MCF 10A (cell line): ENCODE measurements around the gene COQ7. TPM values are rescaled to one million over a fixed set of nuclear protein-coding genes. Genes with fewer than 3 reads are reported as not detected.

ENCODE experiments used
- BruUV-seq: library from RNA; stranded (reverse); fragments of 400-500 nt; replicated peaks from 2 replicates; lab custom pipeline; 2021; lab: Mats Ljungman, UMichigan
- CTCF ChIA-PET: fragments of 300-600 bp; sonication (Branson Sonifier 250); formaldehyde crosslinking; extraction: SDS; loops from one replicate; lab custom pipeline; 2021; ENCODE audit warnings: antibody characterized with exemption, inconsistent platforms; lab: Yijun Ruan, JAX
- POLR2A ChIA-PET: fragments of 300-600, 350-650 bp; sonication (Branson Sonifier 250); formaldehyde crosslinking; extraction: SDS; loops from one replicate; lab custom pipeline; 2020; ENCODE audit warnings: antibody characterized with exemption, inconsistent platforms; lab: Yijun Ruan, JAX
- DNase-seq: peaks from one replicate; pipeline ENCODE4 v3.0.0-alpha.2; 2018; ENCODE audit not compliant: unreplicated experiment
- H3K27ac Mint-ChIP-seq: one replicate; pipeline ENCODE4 v1.8.0; 2022; ENCODE audit warnings: mild to moderate bottlenecking, low read depth, mixed read lengths; ENCODE audit not compliant: unreplicated experiment
- H3K27me3 Mint-ChIP-seq: one replicate; pipeline ENCODE4 v1.8.0; 2022; ENCODE audit warnings: mixed read lengths; ENCODE audit not compliant: insufficient read depth, unreplicated experiment
- H3K36me3 Mint-ChIP-seq: one replicate; pipeline ENCODE4 v1.8.0; 2022; ENCODE audit warnings: mild to moderate bottlenecking, moderate library complexity, mixed read lengths; ENCODE audit not compliant: insufficient read depth, unreplicated experiment
- H3K4me1 Mint-ChIP-seq: one replicate; pipeline ENCODE4 v1.8.0; 2022; ENCODE audit warnings: mixed read lengths; ENCODE audit not compliant: insufficient read depth, unreplicated experiment
- H3K4me3 Mint-ChIP-seq: one replicate; pipeline ENCODE4 v1.8.0; 2022; ENCODE audit warnings: mild to moderate bottlenecking, moderate library complexity, mixed read lengths; ENCODE audit not compliant: unreplicated experiment
- H3K9me3 Mint-ChIP-seq: one replicate; pipeline ENCODE4 v1.8.0; 2022; ENCODE audit warnings: mixed read lengths; ENCODE audit not compliant: unreplicated experiment
- intact Hi-C: fragments of 100-400 bp; cut with micrococcal nuclease; formaldehyde crosslinking; loops from 2 replicates; pipeline ENCODE4 v1.14.1; 2022
- total RNA-seq: library from RNA; stranded (reverse); gene quantifications from 2 replicates; pipeline ENCODE4 v1.2.3, GENCODE V29; 2022
- TF ChIP-seq, protein P1 (sequence below): fragments of 200-600 bp; IDR thresholded peaks from one replicate; pipeline ENCODE4 v1.8.0; 2022; ENCODE audit warnings: antibody characterized with exemption, mild to moderate bottlenecking; ENCODE audit not compliant: unreplicated experiment

COQ7 gene
- total RNA-seq, 1 experiment from 2014 or later, result 21.4 TPM

DNA sequence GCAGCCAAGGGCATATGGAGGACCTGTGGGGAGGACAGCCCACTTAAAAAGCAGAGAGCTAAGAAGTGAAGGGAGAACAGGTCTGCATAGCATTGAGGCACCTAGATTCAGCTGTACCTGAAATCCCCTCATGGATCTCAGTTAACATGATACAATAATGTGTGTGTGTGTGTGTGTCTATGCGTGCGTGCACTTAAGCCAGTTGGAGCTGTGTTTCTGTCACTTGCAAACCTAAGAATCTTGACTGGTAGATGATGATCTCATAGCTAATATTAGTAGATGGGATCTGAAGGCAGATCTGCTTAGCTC, 44.6 kb downstream of the COQ7 start:
- Mint-ChIP-seq H3K36me3 (peaks cover 4% of the 10 kb centered on the region), H3K27me3 (no peaks in the 10 kb centered on the region), H3K4me1 (peaks cover 26% of the 10 kb centered on the region), H3K27ac (no peak overlapping the region), H3K4me3 (no peak overlapping the region), H3K9me3 (no peaks in the 10 kb centered on the region)
- TF ChIP-seq, protein P1, sequence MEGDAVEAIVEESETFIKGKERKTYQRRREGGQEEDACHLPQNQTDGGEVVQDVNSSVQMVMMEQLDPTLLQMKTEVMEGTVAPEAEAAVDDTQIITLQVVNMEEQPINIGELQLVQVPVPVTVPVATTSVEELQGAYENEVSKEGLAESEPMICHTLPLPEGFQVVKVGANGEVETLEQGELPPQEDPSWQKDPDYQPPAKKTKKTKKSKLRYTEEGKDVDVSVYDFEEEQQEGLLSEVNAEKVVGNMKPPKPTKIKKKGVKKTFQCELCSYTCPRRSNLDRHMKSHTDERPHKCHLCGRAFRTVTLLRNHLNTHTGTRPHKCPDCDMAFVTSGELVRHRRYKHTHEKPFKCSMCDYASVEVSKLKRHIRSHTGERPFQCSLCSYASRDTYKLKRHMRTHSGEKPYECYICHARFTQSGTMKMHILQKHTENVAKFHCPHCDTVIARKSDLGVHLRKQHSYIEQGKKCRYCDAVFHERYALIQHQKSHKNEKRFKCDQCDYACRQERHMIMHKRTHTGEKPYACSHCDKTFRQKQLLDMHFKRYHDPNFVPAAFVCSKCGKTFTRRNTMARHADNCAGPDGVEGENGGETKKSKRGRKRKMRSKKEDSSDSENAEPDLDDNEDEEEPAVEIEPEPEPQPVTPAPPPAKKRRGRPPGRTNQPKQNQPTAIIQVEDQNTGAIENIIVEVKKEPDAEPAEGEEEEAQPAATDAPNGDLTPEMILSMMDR, result no peak
- ChIA-PET POLR2A (interaction anchor here (2.6 to 13.5 kb wide), 3 partner anchors 10 to 24 kb away, joined by 12 to 298 read pairs (median 15); no protein-coding TSS in a partner anchor), CTCF (interaction anchor here (0.5 to 1.7 kb wide), 10 partner anchors 15 to 391 kb away, joined by 3 to 6 read pairs (median 4); partner anchors contain the start of gene TMC7)
- DNase-seq, result no peak
- intact Hi-C loops, result loop anchor here (10.0 kb wide), 1 partner anchor 173 kb away; the partner anchor contains the start of gene CLEC19A
- no TSS peak for BruUV-seq

DNA sequence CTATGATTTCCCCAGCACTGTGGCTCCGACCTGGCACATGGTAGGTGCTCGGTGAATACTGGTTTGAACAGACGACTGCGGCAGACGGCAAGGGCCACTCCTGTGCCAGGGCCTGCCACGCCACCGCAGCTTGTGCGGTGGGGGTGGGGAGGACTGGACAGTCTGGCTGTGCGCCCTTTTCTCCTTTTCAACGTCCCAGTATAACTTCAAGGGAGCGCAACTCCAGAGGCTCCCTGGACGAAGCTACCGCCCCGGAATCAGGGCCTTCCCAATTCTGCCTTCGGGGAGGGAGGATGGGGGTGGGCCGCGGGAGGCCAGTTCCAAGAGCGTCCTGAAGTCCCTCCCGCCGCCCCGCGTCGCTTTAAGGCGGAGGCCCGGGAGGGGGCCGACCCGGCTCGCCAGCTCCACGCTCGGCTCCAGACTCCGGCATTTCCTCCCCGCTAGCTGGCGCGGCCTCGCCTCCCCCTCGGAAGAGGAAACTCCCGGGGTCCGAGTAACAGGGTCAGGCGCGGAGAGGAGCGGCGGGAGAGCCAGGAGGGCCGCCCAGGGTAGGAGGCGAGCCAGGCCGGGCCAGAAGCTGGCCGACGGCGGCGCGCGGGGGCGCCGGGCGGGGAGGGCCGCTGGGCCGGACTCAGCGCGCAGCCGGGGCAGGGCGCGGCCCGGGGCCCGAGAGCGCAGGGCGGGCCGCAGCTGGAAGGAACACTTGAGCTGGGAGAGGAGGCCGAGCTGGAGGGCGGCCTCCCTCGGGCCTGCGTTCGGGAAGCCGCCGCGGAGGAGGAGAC, 46.4 kb downstream of the COQ7 start, which contains the start of gene ITPRIPL2:
ITPRIPL2 (plus strand) TSS at position 388 of the 782 bp plus-strand sequence. CDS start 498 bp downstream, outside the sequence.
- Mint-ChIP-seq H3K27ac (peak within 1 kb of the TSS; percentile 95), H3K9me3 (no peaks in the 10 kb centered on the region), H3K27me3 (no peaks in the 10 kb centered on the region), H3K4me3 (peak within 1 kb of the TSS; percentile 84), H3K36me3 (peaks cover 3% of the 10 kb centered on the region), H3K4me1 (peaks cover 26% of the 10 kb centered on the region)
- ChIA-PET CTCF (interaction anchor here (0.6 to 1.7 kb wide), 9 partner anchors 17 to 389 kb away, joined by 3 to 7 read pairs (median 4); no protein-coding TSS in a partner anchor), POLR2A (interaction anchor here (0.6 to 13.5 kb wide), 11 partner anchors 8 to 281 kb away, joined by 3 to 298 read pairs (median 4); no protein-coding TSS in a partner anchor)
- BruUV-seq, result no TSS peak
- TF ChIP-seq, protein P1, result no peak
- intact Hi-C loops, result loop anchor here (1.0 to 10.0 kb wide), 2 partner anchors 23 to 171 kb away; partner anchors contain the start of gene CLEC19A
- DNase-seq, result peak; percentile 94

DNA sequence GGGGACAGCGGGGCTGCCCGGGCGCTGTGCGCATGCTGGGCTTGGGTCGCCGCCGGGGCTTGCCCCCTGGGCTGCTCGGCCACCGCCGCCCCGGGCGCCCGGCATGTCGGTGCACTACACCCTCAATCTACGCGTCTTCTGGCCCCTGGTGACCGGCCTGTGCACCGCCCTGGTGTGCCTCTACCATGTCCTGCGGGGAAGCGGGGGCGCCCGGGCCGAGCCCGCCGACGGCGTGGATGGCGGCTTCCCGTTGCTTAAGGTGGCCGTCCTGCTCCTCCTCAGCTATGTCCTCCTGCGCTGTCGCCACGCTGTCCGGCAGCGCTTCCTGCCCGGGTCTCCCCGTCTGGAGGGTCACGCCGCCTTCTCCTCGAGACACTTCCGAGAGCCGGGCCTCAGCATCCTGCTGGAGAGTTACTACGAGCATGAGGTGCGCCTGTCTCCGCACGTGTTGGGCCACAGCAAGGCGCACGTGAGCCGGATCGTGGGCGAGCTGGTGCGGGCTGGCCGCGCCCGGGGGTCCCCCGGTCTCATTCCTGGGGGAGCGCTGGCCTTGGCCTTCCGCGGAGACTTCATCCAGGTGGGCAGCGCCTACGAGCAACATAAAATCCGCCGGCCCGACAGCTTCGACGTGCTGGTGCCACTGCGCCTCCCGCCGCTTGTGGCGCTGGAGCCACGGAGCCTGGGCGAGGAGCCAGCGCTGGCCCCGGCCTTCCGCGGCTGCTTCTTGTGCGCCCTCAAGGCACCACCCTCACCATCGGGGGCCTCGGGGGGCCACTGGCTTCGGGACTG, 47.1 kb downstream of the COQ7 start:
- Mint-ChIP-seq H3K4me1 (peaks cover 32% of the 10 kb centered on the region), H3K4me3 (peak overlapping the region; percentile 84), H3K27me3 (no peaks in the 10 kb centered on the region), H3K9me3 (no peaks in the 10 kb centered on the region), H3K27ac (peak overlapping the region; percentile 95), H3K36me3 (peaks cover 11% of the 10 kb centered on the region)
- ChIA-PET POLR2A (interaction anchor here (0.6 to 13.5 kb wide), 10 partner anchors 8 to 323 kb away, joined by 3 to 298 read pairs (median 4); no protein-coding TSS in a partner anchor), CTCF (interaction anchor here (0.8 to 1.5 kb wide), 5 partner anchors 9 to 69 kb away, joined by 3 to 7 read pairs (median 4); no protein-coding TSS in a partner anchor)
- intact Hi-C loops, result loop anchor here (10.0 kb wide), 1 partner anchor 170 kb away; the partner anchor contains the start of gene CLEC19A
- DNase-seq, result peak; percentile 65
- no TSS peak for BruUV-seq
- TF ChIP-seq, protein P1, result peak; percentile 9
